Upper lobe of left lung (tissue), 6 donors: ENCODE measurements around the gene PLSCR4. TPM values are rescaled to one million over a fixed set of nuclear protein-coding genes. Genes with fewer than 3 reads are reported as not detected.
"Not testable (repeated sequence)": the region's sequence is repeated elsewhere in the genome, so short reads cannot be mapped to it uniquely, and the experiment has no call there.

ENCODE experiments used
- ATAC-seq, 2 donors: fragments of 200-7000 bp; cut with Tn5 transposase; one replicate each; pipeline ENCODE4 v1.9.1; 2022; ENCODE audit warnings: mild to moderate bottlenecking in 2 of 2, moderate library complexity in 2 of 2; ENCODE audit not compliant: low FRiP score in 2 of 2
- DNase-seq, 2 donors: peaks; one replicate each; pipeline ENCODE4 v3.0.0-alpha.2; 2019 to 2020
- H3K27ac ChIP-seq, 4 donors: fragments of 200-600 bp; sonication (generic); one replicate each; pipeline ENCODE4 v1.5.1; 2016 to 2019
- H3K27me3 ChIP-seq, 4 donors: fragments of 200-600 bp; sonication (generic); one replicate each; pipeline ENCODE4 v1.5.1; 2017 to 2019
- H3K36me3 ChIP-seq, 4 donors: fragments of 200-600 bp; sonication (generic); one replicate each; pipeline ENCODE4 v1.5.1; 2016 to 2019
- H3K4me1 ChIP-seq, 4 donors: fragments of 200-600 bp; sonication (generic); one replicate each; pipeline ENCODE4 v1.5.1; 2018 to 2019
- H3K4me3 ChIP-seq, 4 donors: fragments of 200-600 bp; sonication (generic); one replicate each; pipeline ENCODE4 v1.5.1; 2017 to 2019; ENCODE audit warnings: mild to moderate bottlenecking in 2 of 4, moderate library complexity in 1 of 4
- H3K9me3 ChIP-seq, 4 donors: fragments of 200-600 bp; sonication (generic); one replicate each; pipeline ENCODE4 v1.5.1; 2018 to 2019
- CTCF ChIP-seq, 6 experiments: fragments of 450-650 bp in 4 of 6; fragments of 200-600 bp in 2 of 6; sonication (generic) in 2 of 6; IDR thresholded peaks; one replicate each; pipeline ENCODE4 v1.5.1; 2016 to 2019; ENCODE audit warnings: antibody characterized with exemption in 6 of 6
- EP300 ChIP-seq, 4 donors: sonication (generic); formaldehyde crosslinking; IDR thresholded peaks; one replicate each; pipeline ENCODE4 v1.5.1; 2017; ENCODE audit warnings: antibody characterized with exemption in 4 of 4, control low read depth in 2 of 4
- POLR2A ChIP-seq, 4 donors: fragments of 450-650 bp; IDR thresholded peaks; one replicate each; pipeline ENCODE4 v1.5.1; 2016 to 2017; ENCODE audit warnings: antibody characterized with exemption in 4 of 4, mild to moderate bottlenecking in 2 of 4
- POLR2AphosphoS5 ChIP-seq, 2 donors: sonication (generic); formaldehyde crosslinking; IDR thresholded peaks; one replicate each; pipeline ENCODE4 v1.5.1; 2017; ENCODE audit warnings: antibody characterized with exemption in 2 of 2
- WGBS, 2 donors: methylation state at CpG; one replicate each; pipeline ENCODE4 v1.1.5; 2017 to 2018; 5-methylcytosine and 5-hydroxymethylcytosine counted together
- total RNA-seq, 6 donors: library from RNA; depleted of rRNA in 4 of 6; stranded (reverse); fragments of >200 nt in 4 of 6; gene quantifications; one replicate each; pipeline versions ENCODE4 v1.1.0 to v1.2.1, GENCODE V29; 2016 to 2021
- donor health status: DM: no; HTN: no; CAD: no; lungs with moderate emphysema.
- donor health status: DM: no; HTN: yes; CAD: no; lungs with severe emphysema.

PLSCR4 gene
- total RNA-seq, 6 donors from 2014 or later, result 16.8 to 56.4 (median 37.8) TPM

DNA sequence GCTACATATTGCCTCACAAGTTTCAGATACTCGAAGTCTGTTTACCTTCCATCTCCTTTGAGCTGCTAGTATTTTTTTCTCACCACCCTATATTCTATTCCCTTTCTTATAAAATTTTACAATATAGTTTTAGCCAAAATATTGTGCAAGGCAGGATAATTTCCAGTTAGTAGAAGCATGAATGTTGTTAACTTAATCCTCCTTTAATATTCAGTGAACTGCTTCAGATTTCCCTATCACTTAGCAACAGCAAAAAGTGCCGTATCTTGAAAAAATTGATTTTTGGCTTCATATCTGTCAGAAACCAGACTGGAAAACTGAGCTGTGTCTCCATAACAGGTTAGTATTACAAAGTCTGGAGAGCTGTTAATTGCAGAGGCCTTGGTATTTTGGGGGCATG lies 24.0 kb downstream of the PLSCR4 start:
- ATAC-seq (no peak), DNase-seq (no peak)
- H3K9me3 ChIP-seq, result peaks cover 0 to 4% (median 0%) of the 10 kb centered on the region in 4 donors
- peaks cover 10 to 17% (median 15%) of the 10 kb centered on the region in 4 donors for H3K4me1 ChIP-seq
- H3K4me3 ChIP-seq, result no peak overlapping the region
- no peaks in the 10 kb centered on the region for H3K27me3 ChIP-seq
- no peaks in the 10 kb centered on the region for H3K36me3 ChIP-seq
- no peak for TF ChIP-seq CTCF (IDR thresholded peaks at IDR 0.05)
- TF ChIP-seq POLR2AphosphoS5 (IDR thresholded peaks at IDR 0.05), result no peak
- TF ChIP-seq EP300 (IDR thresholded peaks at IDR 0.05), result no peak
- TF ChIP-seq POLR2A (IDR thresholded peaks at IDR 0.05), result no peak
- H3K27ac ChIP-seq, result peak overlapping the region in 2 of 4 donors; percentile 1 to 4
- 68 to 72% methylated on average over 2 of the region's 2 CpGs for WGBS, 2 donors

- H3K36me3 ChIP-seq, H3K27me3 ChIP-seq, ATAC-seq, H3K9me3 ChIP-seq, H3K4me3 ChIP-seq: not testable (repeated sequence)
- peaks cover 15 to 31% (median 18%) of the 10 kb centered on the region in 4 donors for H3K4me1 ChIP-seq
- 92% methylated on average over 22 of the region's 25 CpGs; no CpG with 5 or more reads in 1 of the 2 donors for WGBS, 2 donors
- peak in 1 of 2 donors; percentile 74 for DNase-seq
- H3K27ac ChIP-seq, result peak overlapping the region in 1 of 4 donors; percentile 42
These were observed 25.4 kb downstream of the PLSCR4 start for GRCh38 chr3:146225458-146225857.

DNA sequence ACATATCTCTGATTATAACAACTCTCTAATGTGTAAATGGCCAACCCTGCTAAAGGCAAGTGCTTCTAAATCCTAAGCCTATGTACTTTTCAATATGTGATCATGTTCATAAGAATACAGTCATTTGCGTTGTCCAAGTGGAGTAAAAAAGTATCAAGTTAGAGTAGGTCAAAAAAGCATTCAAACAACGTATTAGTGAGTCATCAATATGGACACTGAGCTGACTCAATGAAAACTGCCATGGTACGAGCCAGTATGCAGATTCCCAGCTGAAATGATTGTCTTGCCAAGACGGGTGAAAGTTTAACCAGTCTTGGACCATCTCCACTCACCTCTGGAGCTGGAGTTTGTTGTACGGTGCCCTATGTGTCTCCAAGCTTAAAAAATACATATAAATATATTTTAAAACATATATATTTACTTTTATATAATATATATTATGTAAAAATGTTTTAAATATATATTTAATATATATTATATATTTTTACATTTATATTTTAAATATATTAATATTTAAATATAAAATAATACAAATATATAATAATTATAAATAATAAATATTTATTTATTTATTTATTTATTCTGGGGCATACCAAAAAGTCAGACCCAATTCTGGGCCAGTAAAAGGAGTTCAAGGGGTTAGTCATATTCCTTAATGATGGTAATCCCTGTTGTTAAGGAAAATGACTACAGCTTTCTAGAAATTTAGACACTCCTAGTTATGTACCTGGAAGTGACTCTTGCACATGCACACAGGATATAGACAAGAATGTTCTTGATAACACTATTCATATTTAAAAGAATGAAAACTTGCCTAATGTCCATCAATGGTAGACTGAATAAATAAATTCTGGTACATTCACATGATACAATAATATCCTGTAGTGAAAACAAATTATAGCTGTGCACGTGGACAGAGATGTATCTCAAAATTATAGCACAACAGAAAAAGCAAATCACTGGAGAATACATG lies 27.2 kb downstream of the PLSCR4 start:
- TF ChIP-seq POLR2AphosphoS5 (IDR thresholded peaks at IDR 0.05) (no peak), EP300 (IDR thresholded peaks at IDR 0.05) (peak; percentile 11 to 73 (median 46))
- H3K27me3 ChIP-seq, result no peaks in the 10 kb centered on the region
- H3K9me3 ChIP-seq, result no peaks in the 10 kb centered on the region
- DNase-seq (no peak), ATAC-seq (no peak)
- peaks cover 0 to 3% (median 0%) of the 10 kb centered on the region in 4 donors for H3K36me3 ChIP-seq
- 83 to 88% methylated on average over 6 of the region's 6 CpGs for WGBS, 2 donors
- peak overlapping the region in 3 of 4 donors; percentile 30 to 79 (median 59) for H3K27ac ChIP-seq
- peaks cover 15 to 34% (median 21%) of the 10 kb centered on the region in 4 donors for H3K4me1 ChIP-seq
- no peak overlapping the region for H3K4me3 ChIP-seq

DNA sequence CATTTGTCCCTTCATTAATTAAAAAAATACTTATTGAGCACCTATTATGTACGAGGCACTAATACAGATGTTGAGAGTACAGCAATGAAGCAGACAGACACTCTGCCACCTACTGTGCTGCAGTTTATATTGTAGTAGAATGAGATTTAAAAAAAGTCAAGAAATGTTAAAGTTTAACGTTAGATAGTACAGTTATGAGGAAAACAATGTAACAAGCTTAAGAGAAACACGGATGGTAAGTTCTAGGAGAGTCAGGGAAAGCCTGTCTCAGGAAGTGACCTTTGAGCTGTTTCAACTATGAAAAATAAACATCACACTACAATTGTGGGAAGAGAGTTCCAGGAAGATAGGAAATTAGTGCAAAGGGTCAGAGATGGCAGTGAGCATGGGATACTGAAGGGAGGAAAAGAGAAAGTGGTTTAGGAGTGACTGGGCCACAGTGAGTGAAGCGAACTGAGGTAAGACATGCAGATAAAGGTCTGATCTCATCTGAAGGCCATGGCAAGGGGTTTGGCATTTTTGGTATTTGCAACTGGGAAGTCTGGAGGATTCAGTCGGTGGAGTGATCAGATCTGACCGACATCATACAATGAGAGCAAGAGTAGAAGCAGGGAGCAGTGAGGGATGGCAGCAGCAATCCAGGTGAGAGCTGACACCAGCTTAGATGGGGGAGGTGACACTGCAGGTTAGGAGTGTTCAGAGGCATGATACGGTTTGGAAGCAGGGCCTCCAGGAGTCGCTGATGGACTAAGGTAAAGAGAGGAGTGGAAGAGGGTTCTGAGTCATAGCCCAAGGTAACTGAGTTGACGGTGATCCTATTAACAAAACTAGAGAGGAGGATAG lies 28.5 kb downstream of the PLSCR4 start:
- H3K27ac ChIP-seq, result peak overlapping the region; percentile 59 to 79 (median 70)
- no peak overlapping the region for H3K4me3 ChIP-seq
- TF ChIP-seq CTCF (IDR thresholded peaks at IDR 0.05), result no peak
- peak in 2 of 4 donors; percentile 51 to 57 for TF ChIP-seq EP300 (IDR thresholded peaks at IDR 0.05)
- no peak for TF ChIP-seq POLR2A (IDR thresholded peaks at IDR 0.05)
- peak; percentile 35 to 43 for TF ChIP-seq POLR2AphosphoS5 (IDR thresholded peaks at IDR 0.05)
- DNase-seq, result no peak
- ATAC-seq, result peak in 1 of 2 donors; percentile 46
- no peaks in the 10 kb centered on the region for H3K27me3 ChIP-seq
- no peaks in the 10 kb centered on the region for H3K9me3 ChIP-seq
- H3K36me3 ChIP-seq, result peaks cover 0 to 3% (median 0%) of the 10 kb centered on the region in 4 donors
- 59 to 64% methylated on average over 9 of the region's 9 CpGs for WGBS, 2 donors
- peaks cover 5 to 34% (median 19%) of the 10 kb centered on the region in 4 donors for H3K4me1 ChIP-seq

- Histone ChIP-seq H3K4me3 (no peak overlapping the region), H3K36me3 (peaks cover 0 to 8% (median 0%) of the 10 kb centered on the region in 4 donors), H3K9me3 (no peaks in the 10 kb centered on the region), H3K27ac (no peak overlapping the region), H3K4me1 (peaks cover 0 to 34% (median 15%) of the 10 kb centered on the region in 4 donors), H3K27me3 (no peaks in the 10 kb centered on the region)
- TF ChIP-seq EP300 (IDR thresholded peaks at IDR 0.05) (no peak), CTCF (IDR thresholded peaks at IDR 0.05) (no peak), POLR2A (IDR thresholded peaks at IDR 0.05) (no peak), POLR2AphosphoS5 (IDR thresholded peaks at IDR 0.05) (no peak)
- no peak for DNase-seq
- peak in 1 of 2 donors; percentile 36 for ATAC-seq
These were observed 29.6 kb downstream of the PLSCR4 start for GRCh38 chr3:146221276-146221675.
